Fibroblast of villous mesenchyme (primary cell): ENCODE data around the gene NUDT14. TPM values are rescaled to one million over a fixed set of nuclear protein-coding genes. Genes with fewer than 3 reads are reported as not detected.

Experiments used
- DNase-seq: peaks from one replicate; pipeline ENCODE4 v3.0.0-alpha.2; 2010; ENCODE audit warnings: low read depth
- H3K4me3 ChIP-seq: 2 replicates; pipeline ENCODE4 v1.5.1; 2011; ENCODE audit warnings: low read depth, mild to moderate bottlenecking, low read length
- CTCF ChIP-seq: IDR thresholded peaks from 2 replicates; pipeline ENCODE4 v1.5.1; 2012; ENCODE audit warnings: low read depth, mild to moderate bottlenecking, low read length; ENCODE audit not compliant: insufficient read depth
- total RNA-seq: library from RNA; depleted of rRNA; stranded (reverse); fragments of >200 nt; gene quantifications from 2 replicates; pipeline ENCODE4 v1.2.3, GENCODE V29; 2012

The NUDT14 gene
- total RNA-seq, 1 donor, result 17.7 TPM

- DNase-seq, result no peak
- TF ChIP-seq CTCF, result no peak
- no peak overlapping the region for H3K4me3 ChIP-seq
Observed at GRCh38 chr14:105139212-105139825, 41.8 kb downstream of the NUDT14 start.

GRCh38 chr14:105138551-105139111, 42.5 kb downstream of the NUDT14 start:
- no peak for DNase-seq
- H3K4me3 ChIP-seq, result no peak overlapping the region
- no peak for TF ChIP-seq CTCF

- no peak for TF ChIP-seq CTCF
- no peak for DNase-seq
- no peak overlapping the region for H3K4me3 ChIP-seq
Observed at GRCh38 chr14:105138021-105138541, 43.0 kb downstream of the NUDT14 start.

GRCh38 chr14:105137481-105138020, 43.6 kb downstream of the NUDT14 start:
- DNase-seq, result no peak
- TF ChIP-seq CTCF, result no peak
- no peak overlapping the region for H3K4me3 ChIP-seq

- H3K4me3 ChIP-seq, result no peak overlapping the region
Observed at GRCh38 chr14:105136401-105137322, 44.5 kb downstream of the NUDT14 start.

More at GRCh38 chr14:105136401-105137322, 44.5 kb downstream of the NUDT14 start:
- no peak for TF ChIP-seq CTCF
- no peak for DNase-seq
